Fibroblast of upper back skin (primary cell): Measurements from ENCODE around the gene SNAI3.

Source experiments
- DNase-seq: peaks from one replicate; pipeline ENCODE4 v3.0.0-alpha.2; 2013

The SNAI3 gene

DNA sequence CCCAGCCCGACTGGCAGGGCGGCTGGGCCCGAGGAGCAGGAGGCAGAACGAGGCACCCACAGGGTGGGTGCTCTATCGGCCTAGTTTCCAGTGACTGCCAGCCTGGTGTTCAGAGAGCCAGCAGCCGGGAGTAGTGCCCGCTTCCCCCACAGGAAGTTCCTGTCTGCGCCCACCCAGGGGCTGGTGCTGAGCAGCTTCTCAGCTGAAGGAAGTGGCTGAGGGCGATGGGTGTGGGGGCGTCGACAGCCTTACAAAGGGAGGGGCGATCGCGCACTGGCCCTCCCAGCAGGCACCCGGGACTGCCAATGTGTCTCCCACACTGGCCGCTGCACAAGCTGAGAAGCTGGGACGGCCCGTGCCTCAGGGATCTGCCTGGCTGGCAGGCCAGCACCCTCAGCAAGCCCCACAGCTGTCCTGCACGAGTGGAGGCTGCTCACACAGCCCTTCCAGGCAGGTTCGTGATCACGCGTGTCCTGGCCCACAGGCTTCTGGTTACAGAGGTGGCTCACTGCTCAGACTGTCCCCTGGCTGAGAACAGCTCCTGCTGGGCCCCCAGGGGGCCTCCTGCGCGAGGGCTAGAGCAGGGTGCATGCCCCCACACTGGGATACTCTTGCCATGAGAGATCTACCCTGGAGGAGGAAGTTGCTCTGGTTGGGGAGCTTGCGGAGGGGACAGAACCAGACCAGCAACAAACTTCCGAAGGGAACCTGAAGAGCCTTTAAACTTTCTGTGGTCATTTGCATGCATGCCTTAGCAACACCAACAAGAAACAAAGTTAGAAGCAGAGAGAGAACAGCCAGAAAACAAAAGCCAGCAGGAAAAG, 17.4 kb upstream of the SNAI3 start:
- no peak for DNase-seq

DNA sequence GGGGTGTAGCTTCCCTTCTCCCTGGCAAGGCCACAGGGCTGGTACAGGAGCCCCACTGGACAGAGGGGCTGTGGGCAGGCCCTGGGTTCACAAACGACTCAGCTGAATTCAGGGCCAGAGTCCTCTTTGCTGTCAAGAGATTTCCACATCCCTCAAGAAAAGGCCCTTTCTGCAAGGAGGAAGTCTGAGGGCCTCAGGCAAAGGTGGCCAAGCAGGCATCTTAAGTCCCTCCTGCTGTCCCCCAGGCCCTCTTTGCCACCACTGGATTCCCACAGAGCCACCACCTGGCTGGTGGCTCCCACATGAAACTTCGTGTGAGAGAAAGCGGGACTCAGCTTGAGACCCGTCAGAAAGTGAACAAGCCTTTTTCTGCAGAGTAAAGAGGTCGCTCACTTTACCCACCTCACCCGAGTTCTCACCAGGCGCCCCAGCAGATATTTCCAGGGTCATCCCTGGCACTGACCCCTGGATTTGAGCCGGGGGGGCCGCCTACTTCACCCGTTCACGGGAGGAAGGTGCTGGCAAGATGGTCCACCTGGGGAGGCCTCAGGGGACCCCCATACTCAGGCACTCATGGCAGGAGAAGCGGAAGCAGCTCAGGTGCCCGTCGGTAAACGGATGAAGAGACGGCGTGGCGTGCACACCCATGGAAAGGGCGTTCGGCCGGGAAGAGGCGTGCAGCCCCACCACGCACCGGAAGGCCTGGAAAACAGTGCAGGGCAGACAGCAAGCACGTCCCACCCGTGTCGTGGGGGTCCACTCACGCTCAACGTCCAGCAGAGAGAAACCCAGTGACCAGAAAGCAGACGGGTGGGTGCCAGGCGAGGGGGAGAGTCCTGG, 16.3 kb upstream of the SNAI3 start:
- no peak for DNase-seq

DNA sequence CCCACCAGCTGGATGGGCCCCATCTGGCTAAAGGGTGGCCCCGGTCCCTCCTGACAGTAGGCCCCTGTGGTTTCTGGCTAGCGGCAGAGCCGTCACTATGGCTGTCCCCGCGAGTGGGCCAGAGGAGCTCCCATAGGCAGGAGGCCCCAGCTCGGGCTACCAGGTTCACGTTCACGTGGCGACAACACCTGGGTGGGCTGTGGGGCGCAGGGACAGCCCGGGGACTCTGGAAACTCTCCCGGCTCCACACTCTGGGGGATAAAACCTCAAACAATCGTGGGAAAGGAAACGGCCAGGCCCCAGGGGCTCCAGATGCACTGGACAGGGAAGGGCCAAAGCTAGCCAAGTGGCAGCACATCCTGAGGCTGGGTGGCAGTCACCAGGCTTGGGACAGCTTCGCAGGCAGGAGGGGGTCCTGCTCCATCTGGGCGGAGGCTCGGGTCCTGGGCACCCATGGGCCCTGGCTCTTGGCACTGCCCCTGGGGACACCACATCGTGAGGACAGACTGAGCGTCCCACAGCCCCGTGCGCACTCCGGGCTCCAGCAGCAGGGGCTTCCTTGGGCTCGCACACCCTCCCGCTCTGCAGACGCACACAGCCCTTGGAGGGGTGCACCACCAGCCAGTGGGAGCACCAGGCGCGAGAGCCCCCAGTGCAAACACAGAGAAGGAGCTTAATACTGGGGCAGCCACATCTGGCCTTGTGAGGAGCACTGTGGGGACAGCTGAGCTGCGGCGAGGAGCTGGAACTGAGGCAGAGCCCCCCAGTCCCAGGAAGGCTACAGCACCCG, 15.5 kb upstream of the SNAI3 start:
- no peak for DNase-seq

DNA sequence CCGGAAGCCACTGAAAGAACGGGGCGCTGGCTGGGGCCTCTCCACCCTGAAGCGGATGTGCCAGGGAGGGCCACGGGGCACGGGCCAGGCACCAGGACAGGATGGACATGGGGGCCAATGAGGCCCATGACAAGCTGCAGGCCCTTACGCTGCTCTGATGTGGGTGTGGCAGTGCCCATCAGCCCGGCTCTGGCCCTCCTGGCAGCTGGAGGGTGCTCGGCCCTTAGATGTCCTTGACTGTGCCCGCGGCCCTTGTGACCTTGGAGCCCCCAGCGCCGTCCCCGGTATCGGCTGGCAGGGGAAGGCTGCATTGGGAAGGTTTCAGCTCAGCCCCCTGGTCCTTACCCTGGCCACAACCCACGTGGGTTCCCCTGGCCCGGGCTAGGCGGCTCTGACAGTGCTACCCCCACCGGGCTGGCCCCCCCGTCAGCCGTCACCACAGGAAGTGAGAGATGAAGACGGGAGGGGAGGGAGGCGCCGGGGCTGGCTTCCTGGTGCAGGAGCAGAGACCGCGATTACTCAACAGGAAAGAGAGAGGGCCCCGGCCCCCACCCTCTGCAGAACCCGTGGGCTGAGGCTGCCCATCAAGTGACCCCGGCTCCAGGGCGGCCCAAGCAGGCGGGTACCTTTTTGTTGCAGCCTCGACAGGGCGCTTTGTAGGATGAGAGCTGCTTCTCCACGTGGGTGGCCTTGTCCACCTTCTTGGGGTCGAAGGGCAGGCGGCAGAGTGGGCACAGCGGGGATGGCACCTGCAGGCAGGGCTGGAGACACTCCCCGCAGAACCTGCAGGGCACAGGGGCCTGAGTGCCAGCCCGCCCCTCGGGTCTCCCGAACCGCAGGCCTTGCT, 14.6 kb upstream of the SNAI3 start:
- DNase-seq = peak; percentile 71

DNA sequence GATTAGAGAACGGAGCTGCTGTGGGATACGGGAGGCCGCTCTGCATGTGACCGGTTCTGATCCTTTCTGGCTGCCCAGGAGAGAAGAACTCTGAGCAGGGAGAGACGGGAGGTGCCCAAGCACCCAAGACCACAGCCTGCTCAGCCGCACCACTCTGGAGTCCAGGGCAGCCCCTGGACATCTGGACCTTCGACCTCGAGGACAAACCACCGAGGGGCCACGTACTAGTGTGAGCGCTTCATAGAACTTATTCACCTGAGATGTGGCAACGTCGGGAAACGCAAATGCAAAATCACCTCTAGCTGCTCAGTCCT, 14.0 kb upstream of the SNAI3 start:
- no peak for DNase-seq

DNA sequence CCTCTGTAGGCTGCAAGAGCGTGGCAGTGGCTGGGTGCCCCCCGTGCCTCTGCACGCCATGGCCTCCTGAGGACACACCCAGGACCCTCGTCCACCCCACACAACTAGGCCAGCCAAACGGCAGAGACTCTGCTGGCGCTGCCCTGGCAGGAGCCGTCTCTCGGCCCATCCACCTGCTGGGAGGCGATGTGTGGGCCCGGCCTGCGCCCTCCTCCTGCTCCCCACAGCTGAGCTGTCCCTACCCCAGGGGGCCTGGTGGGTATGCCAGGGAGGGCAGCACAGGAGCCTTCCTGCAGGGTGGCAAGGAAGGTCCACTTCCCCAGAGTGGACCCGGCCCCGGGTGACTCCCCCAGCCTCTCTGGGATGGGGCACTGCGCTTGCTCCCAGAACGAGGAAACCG, 12.9 kb upstream of the SNAI3 start:
- DNase-seq = no peak

DNA sequence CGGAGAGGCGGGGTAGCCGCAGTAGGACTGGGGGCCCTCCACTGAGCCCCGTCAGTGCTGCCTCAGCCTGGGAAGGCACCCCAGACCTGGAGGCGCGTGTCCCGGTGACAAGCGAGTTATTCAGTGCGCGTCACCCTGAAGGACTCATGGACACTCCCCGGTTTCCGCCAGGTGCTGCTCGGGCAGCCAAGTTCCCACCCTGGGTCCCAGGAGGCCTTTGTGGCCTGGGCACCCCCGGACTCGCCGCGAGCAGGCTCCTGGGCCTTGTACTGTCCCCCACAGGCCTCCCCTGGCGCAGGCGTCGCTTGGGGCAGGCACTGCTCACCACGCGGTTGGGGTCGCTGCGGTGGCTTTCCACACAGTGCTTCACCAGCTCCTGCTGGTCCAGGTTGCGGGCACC, 12.3 kb upstream of the SNAI3 start:
- DNase-seq = no peak

DNA sequence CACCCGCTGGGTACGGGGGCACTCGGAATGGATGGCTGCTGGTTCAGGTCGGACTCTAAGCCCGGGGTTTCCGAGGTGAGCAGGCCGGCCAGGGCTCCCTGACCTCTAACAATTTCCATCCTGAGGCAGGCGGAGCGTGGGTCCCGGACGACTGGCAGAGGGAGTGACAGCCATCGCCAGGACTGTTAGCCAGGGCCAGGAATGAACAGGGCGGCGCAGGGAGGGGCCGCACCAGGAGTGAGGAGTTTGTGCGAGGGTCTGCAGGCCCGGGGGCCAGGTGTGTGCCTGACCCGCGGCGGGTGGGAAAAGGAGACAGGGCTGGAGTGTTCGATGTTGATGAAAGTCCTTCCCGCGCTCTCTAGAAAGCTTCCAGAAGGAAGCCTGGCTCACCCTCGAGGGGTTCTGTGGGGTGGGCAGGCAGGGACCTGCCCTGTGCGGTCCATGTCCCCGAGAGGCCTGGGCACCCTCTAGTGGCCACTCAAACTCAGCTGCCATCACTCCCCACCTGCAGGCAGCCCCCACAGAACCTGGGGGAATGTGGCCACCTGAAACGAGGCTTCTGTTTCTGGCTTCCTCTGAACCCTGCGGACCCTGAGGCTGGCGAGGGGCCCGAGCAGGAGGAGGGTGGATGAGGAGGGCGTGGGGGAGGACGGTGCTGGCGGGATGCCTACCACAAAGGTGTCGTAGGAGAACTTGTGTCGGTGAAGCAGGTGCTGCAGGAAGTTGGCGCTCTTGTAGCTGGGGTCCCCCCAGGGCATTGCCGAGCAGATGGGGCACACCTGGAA, 11.7 kb upstream of the SNAI3 start:
- DNase-seq = no peak

DNA sequence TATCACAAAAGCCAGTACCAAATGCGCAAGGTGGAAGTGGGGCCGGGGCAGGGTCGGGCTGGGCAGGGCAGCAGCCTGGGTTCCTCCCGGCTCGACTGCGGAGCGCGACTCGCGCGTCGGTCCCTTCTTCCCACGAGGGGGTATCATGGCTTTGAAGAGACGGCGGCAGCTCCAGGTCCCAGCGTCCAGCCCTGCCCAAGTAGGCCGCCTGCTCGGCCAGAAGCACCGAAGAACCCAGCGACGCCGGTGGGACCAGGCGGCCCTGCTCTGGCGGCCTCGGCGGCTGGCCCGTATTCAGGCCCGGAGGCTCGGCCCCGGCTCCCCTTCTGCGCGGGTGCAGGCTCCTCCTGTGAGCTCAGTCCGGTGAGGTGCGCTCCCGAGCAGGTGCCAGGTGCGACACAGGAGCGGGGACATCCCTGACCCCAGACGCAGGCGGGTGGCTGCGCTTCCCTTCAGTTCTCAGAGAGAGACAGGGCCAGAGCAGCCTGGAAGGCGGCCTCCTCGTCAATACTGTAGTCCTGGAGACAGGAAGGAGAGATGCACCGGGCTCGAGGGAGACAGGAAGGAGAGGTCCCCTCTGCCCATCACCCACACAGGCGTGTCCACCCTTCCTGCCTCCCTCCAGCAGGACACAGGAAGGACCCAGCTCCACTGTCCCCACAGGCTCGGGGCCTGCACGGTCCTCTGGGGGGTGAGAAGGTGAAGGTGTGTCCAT, 11.0 kb upstream of the SNAI3 start:
- DNase-seq = no peak

DNA sequence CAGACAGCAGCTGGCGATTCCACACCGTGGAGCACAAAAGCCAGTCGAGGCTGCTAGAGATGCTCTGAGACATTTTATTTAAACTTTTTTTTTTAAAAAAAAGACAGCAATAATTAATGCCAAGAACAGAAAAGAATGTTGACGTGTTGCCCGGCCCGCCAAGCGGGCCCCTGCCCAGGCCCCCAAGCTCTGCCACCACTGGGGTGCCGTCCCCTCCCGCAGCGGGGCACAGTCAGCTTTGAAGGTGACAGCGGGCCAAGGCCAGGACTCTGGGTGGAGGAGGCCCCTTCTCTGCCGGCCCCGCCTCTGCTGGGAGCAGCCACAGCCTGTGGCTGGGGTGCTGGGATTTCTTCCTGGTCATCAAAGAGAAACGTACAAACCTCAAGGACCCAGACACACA, 10.1 kb upstream of the SNAI3 start:
- DNase-seq = no peak

DNA sequence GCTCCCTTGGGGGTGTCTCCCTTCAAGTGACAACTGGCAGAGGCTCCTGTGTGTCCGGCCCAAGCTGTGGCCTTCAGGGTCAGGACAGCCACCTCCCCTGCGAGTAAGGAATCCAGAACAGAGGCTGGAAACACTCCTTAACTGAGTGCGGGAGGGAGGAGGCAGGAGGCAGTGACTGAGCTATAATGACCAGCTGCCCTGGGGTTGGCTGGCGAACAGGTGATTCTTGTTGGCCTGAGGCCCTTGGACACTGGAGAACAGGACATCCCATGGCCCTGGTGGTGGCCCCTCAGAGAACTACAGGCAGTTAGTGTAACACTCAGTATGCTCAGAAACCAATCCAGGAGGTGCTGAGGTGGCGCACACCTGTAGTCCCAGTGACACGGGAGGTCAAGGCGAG, 9.4 kb upstream of the SNAI3 start:
- no peak for DNase-seq

DNA sequence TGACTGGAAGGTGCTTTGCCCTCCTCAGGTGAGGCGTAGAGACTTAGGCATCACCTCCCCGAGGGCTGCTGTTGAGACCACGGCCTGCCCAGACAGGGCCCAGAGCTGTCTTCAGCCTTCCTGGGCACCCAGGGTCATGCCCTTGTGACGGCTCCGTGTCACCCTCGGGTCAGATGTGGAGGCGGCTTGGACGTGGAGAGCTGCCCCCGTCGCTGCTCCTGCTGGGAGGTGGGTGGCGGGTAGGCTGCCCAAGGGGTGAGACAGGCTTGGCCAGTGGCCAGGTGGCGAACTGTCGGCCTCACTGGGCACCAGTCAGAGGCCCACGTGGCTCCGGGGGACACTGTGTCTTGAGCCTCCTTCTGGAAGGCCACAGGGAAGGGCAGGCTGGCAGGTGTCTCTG, 8.9 kb upstream of the SNAI3 start:
- no peak for DNase-seq

DNA sequence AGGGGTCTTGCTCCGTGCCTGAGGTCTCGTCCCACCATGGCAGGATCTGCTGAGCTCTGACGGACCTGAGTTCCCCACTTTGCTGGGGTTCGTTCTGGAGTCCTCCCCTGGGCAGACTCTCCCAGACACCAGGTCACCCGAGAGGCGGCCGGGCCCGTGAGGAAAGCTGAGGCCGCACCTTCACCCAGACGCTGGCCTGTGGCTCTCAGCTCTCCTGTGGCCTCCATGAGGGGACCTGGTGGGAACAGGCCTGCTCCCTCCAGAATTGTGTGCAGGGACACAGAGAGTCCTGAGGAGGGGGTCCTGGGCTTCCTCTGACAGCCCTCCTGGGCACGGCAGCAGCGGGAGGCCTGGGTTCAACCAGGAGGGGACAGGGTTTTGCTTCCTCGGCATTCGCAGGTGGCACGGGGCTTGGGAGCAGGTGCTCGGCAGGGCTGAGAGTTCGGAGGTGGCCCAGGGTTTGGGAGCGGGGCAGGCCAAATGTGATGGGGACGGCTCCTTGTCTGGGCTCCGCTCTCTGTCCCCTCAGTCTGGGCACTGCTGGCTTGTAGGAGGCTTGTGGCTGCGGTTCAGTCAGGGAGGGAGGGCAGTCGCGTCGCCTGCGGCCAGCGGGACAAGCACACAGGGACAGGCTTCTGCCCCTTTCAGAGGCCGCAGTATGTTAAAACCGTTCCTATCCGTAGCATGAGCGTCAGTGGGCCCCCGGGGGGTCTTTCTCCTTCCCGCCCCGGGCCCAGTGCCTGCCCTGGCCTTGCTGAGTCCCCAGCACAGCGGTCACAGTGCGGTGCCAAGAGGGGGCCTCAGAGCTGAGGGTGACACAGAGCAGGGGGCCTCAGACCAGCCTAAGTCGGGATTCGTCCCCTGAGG, 8.1 kb upstream of the SNAI3 start:
- no peak for DNase-seq

DNA sequence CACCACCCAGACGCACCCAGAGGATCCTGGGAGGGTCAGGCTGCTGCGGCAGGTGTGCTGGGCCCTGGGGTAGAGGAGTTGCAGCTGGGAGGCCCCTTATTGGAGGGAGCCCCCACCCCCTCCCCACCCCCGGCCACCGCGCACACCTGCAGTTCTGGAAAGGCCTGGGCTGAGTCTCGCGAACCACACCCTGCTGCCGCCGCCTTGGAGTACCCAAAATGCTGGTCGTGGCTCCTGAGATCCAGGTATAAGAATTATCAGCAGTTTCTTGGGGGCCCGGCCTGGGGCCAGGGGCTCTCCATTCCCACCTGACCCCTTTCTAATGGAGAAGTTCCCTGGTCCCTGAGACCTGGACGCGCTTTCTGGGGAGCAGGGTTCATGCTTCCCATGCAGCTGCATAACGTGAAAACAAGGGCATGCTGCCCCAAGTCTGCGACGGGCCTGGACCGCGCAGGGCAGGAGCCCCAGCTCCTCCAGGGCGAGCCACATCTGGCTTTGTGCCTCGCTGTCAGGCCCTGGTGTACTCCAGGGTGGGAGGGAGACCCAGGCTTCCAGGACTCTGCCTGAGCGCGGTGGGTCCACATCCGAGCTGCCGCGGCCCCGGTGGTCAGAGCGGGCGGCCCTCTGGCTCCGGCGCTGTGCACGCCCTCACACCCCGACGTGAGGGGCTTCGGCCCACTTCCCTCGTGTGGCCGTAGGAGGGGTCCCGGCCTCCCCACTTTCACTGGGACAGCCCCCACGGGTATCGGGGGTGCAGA, 7.3 kb upstream of the SNAI3 start:
- no peak for DNase-seq

DNA sequence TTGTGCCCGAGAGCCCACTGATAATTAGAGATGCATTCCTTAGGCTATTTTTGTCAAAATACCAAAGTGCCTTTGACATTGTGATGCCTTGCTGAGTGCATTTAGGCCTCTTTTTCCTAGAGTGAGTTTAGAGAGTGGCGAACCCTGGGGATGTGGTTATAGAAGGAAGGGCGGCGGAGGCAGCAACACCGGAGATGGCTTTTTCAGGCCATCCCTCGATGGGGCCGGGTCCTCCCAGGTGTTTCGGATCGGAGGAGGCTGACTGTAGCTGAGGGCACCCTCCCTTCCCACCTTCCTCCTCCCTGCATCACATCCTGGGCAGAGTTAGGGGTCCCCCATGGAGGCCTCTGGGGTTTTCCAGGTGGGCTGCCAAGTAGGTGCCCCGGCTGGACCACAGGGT, 6.6 kb upstream of the SNAI3 start:
- DNase-seq = no peak

DNA sequence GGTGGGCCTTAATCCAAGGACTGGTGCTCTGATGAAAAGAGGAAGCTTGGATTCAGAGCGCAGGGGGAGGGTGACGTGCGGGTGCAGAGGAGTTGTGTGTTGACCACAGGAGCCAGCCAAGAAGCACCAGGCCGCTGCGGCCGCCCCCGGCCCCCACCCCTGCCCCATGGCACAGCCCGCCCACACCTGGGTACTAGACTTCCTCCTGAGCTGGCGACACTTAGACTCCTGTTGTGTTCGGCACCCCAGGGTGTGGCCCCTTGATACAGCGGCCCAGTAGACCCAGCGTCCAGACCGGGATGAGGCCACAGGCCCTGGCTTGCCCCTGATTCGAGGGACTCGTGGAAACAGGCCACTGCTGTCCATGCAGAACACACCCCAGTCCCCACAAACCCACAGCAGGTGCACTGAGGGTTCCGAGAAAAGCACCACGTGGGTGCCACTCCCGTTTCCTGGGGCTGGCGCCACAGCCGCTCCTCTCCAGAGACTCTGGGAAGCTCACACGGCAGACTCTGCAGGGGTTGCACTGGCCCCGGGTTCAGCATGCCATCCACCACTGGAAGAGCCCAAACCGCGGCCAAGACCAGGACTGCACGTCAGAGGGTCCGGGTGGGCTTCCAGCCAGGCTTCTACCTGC, 5.7 kb upstream of the SNAI3 start:
- DNase-seq = no peak

DNA sequence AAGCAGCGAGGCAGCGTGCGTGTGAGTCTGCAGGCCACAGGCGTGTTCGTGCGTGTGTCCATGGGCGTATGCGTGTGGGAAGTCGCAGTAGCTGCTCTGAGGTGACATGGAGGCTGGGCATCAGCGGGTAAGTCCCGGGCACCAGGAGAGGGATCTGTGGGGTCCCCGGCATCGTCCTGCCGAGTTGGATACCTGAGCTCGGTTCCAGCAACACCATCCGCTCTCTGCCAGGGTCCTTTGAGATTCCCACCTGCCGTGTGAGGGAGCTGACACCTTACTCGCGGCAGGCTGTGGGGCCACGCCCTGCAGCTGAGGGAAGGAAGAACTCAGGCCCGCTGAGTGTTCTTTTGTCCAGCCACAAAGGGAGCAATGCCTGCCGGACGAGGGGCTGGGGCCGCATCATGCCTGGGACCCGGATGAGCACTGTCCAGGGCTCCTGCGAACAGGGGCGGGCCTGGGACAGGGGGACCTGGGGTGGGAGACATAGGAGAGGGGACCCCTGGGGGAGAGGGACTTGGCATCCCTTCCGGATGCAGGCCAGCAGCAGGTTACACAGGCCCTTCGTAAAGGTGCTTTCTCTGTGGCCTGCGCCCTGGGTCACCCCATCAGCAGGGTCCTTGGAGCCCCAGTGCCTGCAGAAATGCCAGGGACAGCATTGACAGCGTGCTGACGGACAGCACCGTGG, 5.0 kb upstream of the SNAI3 start:
- DNase-seq = no peak
